K562 (cell line): ENCODE results near the gene MZB1. TPM values are rescaled to one million over a fixed set of nuclear protein-coding genes. Genes with fewer than 3 reads are reported as not detected.

Experiments
- ATAC-seq: fragments of 200-7000 bp; cut with Tn5 transposase; 3 replicates; pipeline ENCODE4 v1.9.1; 2020; ENCODE audit warnings: moderate library complexity
- BruUV-seq: library from RNA; stranded (reverse); fragments of 400-500 nt; replicated peaks from 2 replicates; lab custom pipeline; 2021; lab: Mats Ljungman, UMichigan
- CTCF ChIA-PET: fragments of 300-600 bp; formaldehyde crosslinking; extraction: SDS; loops from one replicate; lab custom pipeline; 2021; ENCODE audit warnings: low intra/inter-chr PET ratio; lab: Yijun Ruan, JAX
- POLR2A ChIA-PET: fragments of 300-600, 350-650 bp; sonication (Branson Sonifier 250); formaldehyde crosslinking; extraction: SDS; loops from one replicate; lab custom pipeline; 2021; ENCODE audit warnings: antibody characterized with exemption, inconsistent platforms; lab: Yijun Ruan, JAX
- DNase-seq, 4 experiments: peaks; one replicate each; pipeline versions ENCODE4 v3.0.0 to v3.0.0-alpha.2; 2011 to 2018; ENCODE audit warnings: low spot score in 3 of 4, mixed read lengths in 3 of 4; ENCODE audit errors: extremely low read depth in 1 of 4
- FAIRE-seq: peaks from 2 replicates; lab custom pipeline; 2011; peaks lifted over from hg19 to GRCh38; lab: Jason Lieb, UNC
- H2AFZ ChIP-seq: 2 replicates; pipeline ENCODE4 v1.6.0; 2011; ENCODE audit warnings: low read depth, low read length, control low read depth, inconsistent platforms
- H3K27ac ChIP-seq: fragments of 200-600 bp; 3 replicates; pipeline ENCODE4 v1.8.0; 2011; ENCODE audit warnings: low read depth, mild to moderate bottlenecking, control low read depth, inconsistent platforms, low read length, moderate library complexity, mixed read lengths; ENCODE audit errors: extremely low read depth
- H3K27me3 ChIP-seq, 2 experiments: fragments of 300-600 bp in 1 of 2; 2 replicates in 1 of 2; 3 replicates in 1 of 2; pipeline versions ENCODE4 v1.6.0 to v1.8.0; 2011; ENCODE audit warnings: inconsistent platforms in 2 of 2, low read length in 2 of 2, mild to moderate bottlenecking in 1 of 2, mixed read lengths in 1 of 2, moderate library complexity in 1 of 2; ENCODE audit not compliant: control insufficient read depth in 2 of 2, insufficient read depth in 2 of 2
- H3K36me3 ChIP-seq: fragments of 300-600 bp; 3 replicates; pipeline ENCODE4 v1.8.0; 2011; ENCODE audit warnings: mild to moderate bottlenecking, low read length, inconsistent platforms; ENCODE audit not compliant: control insufficient read depth, insufficient read depth
- H3K4me1 ChIP-seq, 2 experiments: fragments of 200-600 bp in 1 of 2; replicated peaks in 1 of 2; 2 replicates in 1 of 2; 3 replicates in 1 of 2; pipeline versions ENCODE4 v1.5.1 to v1.8.0; 2011; ENCODE audit warnings: inconsistent platforms in 2 of 2, low read length in 2 of 2, mild to moderate bottlenecking in 1 of 2, mixed read lengths in 1 of 2, moderate library complexity in 1 of 2; ENCODE audit not compliant: control insufficient read depth in 2 of 2, insufficient read depth in 2 of 2
- H3K4me2 ChIP-seq: 2 replicates; pipeline ENCODE4 v1.6.1; 2011; ENCODE audit warnings: low read length, control low read depth, inconsistent platforms, mixed read lengths; ENCODE audit not compliant: insufficient read depth
- H3K4me3 ChIP-seq: fragments of 200-600 bp; sonication (generic), shearing (Covaris generic); 2 replicates; pipeline ENCODE4 v1.5.1; 2016; ENCODE audit warnings: control low read depth, inconsistent platforms
- H3K79me2 ChIP-seq: fragments of 200-600 bp; 3 replicates; pipeline ENCODE4 v1.8.0; 2011; ENCODE audit warnings: low read length, inconsistent platforms; ENCODE audit not compliant: control insufficient read depth, insufficient read depth
- H3K9ac ChIP-seq, 2 experiments: 2 replicates each; pipeline versions ENCODE4 v1.6.0 to v1.6.1; 2011; ENCODE audit warnings: low read depth in 2 of 2, low read length in 2 of 2, control low read depth in 1 of 2, inconsistent platforms in 1 of 2, mild to moderate bottlenecking in 1 of 2, mixed read lengths in 1 of 2; ENCODE audit not compliant: insufficient read depth in 1 of 2
- H3K9me1 ChIP-seq: one replicate; pipeline ENCODE4 v1.6.0; 2011; ENCODE audit warnings: inconsistent platforms, mild to moderate bottlenecking, low read length, moderate library complexity; ENCODE audit not compliant: control insufficient read depth, insufficient read depth
- H3K9me3 ChIP-seq: replicated peaks from 2 replicates; pipeline ENCODE4 v1.5.1; 2011; ENCODE audit warnings: low read depth, low read length, inconsistent platforms; ENCODE audit not compliant: control insufficient read depth, insufficient read depth
- H4K20me1 ChIP-seq: replicated peaks from 2 replicates; pipeline ENCODE4 v1.6.1; 2011; ENCODE audit warnings: low read length, inconsistent platforms, mixed read lengths; ENCODE audit not compliant: control insufficient read depth, insufficient read depth
- CBX5 ChIP-seq: IDR thresholded peaks from 2 replicates; pipeline ENCODE4 v1.6.1; 2014; ENCODE audit warnings: low read depth, borderline replicate concordance
- NCOA4 ChIP-seq: fragments of 450-650 bp; IDR thresholded peaks from 2 replicates; pipeline ENCODE4 v1.6.1; 2018; ENCODE audit warnings: mild to moderate bottlenecking; ENCODE audit not compliant: partially characterized antibody
- NRF1 ChIP-seq, 2 experiments: fragments of 450-650 bp; IDR thresholded peaks in 1 of 2; conservative IDR thresholded peaks in 1 of 2; 2 replicates each; pipeline ENCODE4 v1.6.1; 2014; ENCODE audit warnings: mild to moderate bottlenecking in 2 of 2
- RBM39 ChIP-seq: fragments of 200-400 bp; formaldehyde crosslinking; optimal IDR thresholded peaks from 2 replicates; pipeline ENCODE3; 2018; ENCODE audit warnings: low read depth, low read length
- WGBS: fragments of 100-300 bp; shearing (Covaris generic); methylation state at CpG from one replicate; pipeline ENCODE4 v1.1.6; 2016; ENCODE audit warnings: low coverage, mixed read lengths; ENCODE audit not compliant: insufficient coverage; ENCODE audit errors: missing lambda C conversion rate; 5-methylcytosine and 5-hydroxymethylcytosine counted together
- in situ Hi-C: fragments of 300-500 bp; cut with MboI; formaldehyde crosslinking; loops from 4 replicates; pipeline ENCODE4 v1.15.0; 2018; ENCODE audit warnings: inconsistent platforms, mixed read lengths
- intact Hi-C: fragments of 100-400 bp; cut with micrococcal nuclease; formaldehyde crosslinking; loops from 2 replicates; pipeline ENCODE4 v1.14.2; 2022
- polyA plus RNA-seq, 8 experiments: library from polyadenylated mRNA; depleted of rRNA in 4 of 8; stranded (reverse) in 5 of 8; unstranded in 3 of 8; fragments of >200 nt; fragmentation: Nextera tagmentation in 2 of 8; fragmentation: Illumina TruSeq in 1 of 8; extraction: Ambion mirVana in 2 of 8; extraction: Trizol in 1 of 8; gene quantifications; 2 replicates each; pipeline versions ENCODE4 v1.2.1 to v1.2.3, GENCODE V29; 2011 to 2014; ENCODE audit warnings: inconsistent platforms in 1 of 8, missing spikeins in 1 of 8
- total RNA-seq, 7 experiments: library from RNA; depleted of rRNA in 6 of 7; stranded (reverse); fragments of >200 nt in 6 of 7; fragmentation: Illumina TruSeq in 2 of 7; extraction: Trizol in 2 of 7; gene quantifications; 2 replicates each; pipeline versions ENCODE4 v1.2.1 to v1.2.3, GENCODE V29; 2011 to 2021; ENCODE audit warnings: low replicate concordance in 1 of 7
- TF ChIP-seq, protein P1 (sequence below), 2 experiments: IDR thresholded peaks; 2 replicates each; pipeline ENCODE4 v1.6.1; 2012; ENCODE audit warnings: improper control_type of control experiment in 2 of 2, low read depth in 2 of 2, low read length in 2 of 2, borderline replicate concordance in 1 of 2
- TF ChIP-seq, protein P2 (sequence below), 2 experiments: fragments of 450-650 bp; IDR thresholded peaks; 2 replicates each; pipeline ENCODE4 v1.6.1; 2016
- TF ChIP-seq, protein P3 (sequence below): fragments of 250-450 bp; sonication (Bioruptor Pico); IDR thresholded peaks from 2 replicates; pipeline ENCODE4 v1.4.0; 2020; ENCODE audit warnings: mild to moderate bottlenecking, moderate library complexity, borderline replicate concordance

Gene MZB1
- total and polyA plus RNA-seq, 9 of the 15 experiments (the other 6 are each of a cell fraction or from before 2014, with no cell fraction given), result 0.13 to 0.31 TPM; not detected in 7

DNA sequence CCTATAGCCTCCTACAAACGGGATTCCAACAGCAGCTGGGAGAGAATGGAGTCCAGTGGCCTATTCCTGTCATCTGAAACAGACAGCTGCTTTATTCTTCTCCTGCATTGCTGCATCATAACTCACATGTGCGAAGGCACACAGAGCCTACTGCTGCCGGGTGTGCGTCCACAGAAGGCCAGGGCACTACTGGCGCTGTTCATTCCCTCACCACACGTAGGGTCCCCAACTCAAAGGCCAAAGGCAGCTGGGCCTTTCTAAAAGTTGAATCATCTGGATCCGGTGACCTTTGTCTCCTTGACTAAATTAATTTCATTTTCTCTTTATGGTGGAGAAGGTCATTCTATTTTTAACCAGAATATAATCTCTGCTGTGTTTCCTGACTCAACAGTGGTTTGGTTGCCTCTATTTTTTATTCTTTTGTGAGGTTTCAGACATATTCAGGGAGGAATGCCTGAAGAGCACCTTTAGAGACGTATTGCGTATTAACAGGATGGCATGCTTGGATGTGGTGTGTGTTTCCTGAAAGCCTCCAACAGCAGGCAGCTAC is 24.9 kb upstream of the MZB1 start:
- CTCF ChIA-PET, result no interaction called here
- Histone ChIP-seq H3K4me1 (peaks cover 4 to 13% of the 10 kb centered on the region in 2 experiments), H3K27ac (no peak overlapping the region), H3K9me3 (no peaks in the 10 kb centered on the region), H3K79me2 (no peaks in the 10 kb centered on the region), H3K4me3 (no peak overlapping the region), H3K4me2 (no peak overlapping the region), H3K27me3 (no peaks in the 10 kb centered on the region), H2AFZ (no peak overlapping the region), H3K9ac (no peak overlapping the region), H4K20me1 (no peaks in the 10 kb centered on the region), H3K9me1 (no peaks in the 10 kb centered on the region), H3K36me3 (no peaks in the 10 kb centered on the region)
- DNase-seq (no peak), FAIRE-seq (no peak), ATAC-seq (no peak)
- BruUV-seq, result no TSS peak
- in situ Hi-C loops, result loop anchor here (10.0 kb wide), 1 partner anchor 350 kb away; no protein-coding TSS in a partner anchor
- POLR2A ChIA-PET, result interaction anchor here (0.6 to 1.4 kb wide), 4 partner anchors 9 to 239 kb away, joined by 3 to 5 read pairs (median 4); partner anchors contain the start of gene SPATA24
- 77% methylated on average over 9 of the region's 9 CpGs for WGBS
- intact Hi-C loops, result loop anchor here (5.0 kb wide), 1 partner anchor 127 kb away; no protein-coding TSS in a partner anchor
- TF ChIP-seq NRF1 (conservative IDR thresholded peaks at IDR 0.05 in 1 of 2, IDR thresholded peaks at IDR 0.05 in 1 of 2) (0 out of 4 replicates have a peak, but pooled peaks of 1 of the 2 experiments have one; percentile 13), CBX5 (no peak), NCOA4 (no peak), RBM39 (no peak)

DNA sequence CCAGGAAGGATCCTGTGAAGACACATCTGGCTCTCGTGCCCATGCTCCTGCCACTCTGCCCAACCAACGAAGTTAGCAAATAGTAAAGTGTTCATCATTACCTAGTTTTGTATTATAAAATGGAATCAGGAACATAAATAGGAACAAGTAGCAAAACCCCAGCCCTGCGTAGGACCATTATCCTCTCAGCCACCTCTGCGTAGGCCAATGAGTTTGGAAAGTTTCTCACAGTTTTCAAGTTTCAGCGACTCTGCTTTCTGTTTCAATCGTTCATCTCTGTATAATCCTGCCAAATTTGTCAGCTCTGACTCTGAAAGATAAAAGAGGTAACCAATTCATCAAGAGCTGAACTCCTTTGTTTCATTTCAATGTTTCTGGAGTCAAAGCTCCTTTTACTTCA is 24.2 kb upstream of the MZB1 start:
- in situ Hi-C loops, result loop anchor here (10.0 kb wide), 1 partner anchor 351 kb away; no protein-coding TSS in a partner anchor
- no peak overlapping the region for H3K27ac ChIP-seq
- TF ChIP-seq, protein P1, sequence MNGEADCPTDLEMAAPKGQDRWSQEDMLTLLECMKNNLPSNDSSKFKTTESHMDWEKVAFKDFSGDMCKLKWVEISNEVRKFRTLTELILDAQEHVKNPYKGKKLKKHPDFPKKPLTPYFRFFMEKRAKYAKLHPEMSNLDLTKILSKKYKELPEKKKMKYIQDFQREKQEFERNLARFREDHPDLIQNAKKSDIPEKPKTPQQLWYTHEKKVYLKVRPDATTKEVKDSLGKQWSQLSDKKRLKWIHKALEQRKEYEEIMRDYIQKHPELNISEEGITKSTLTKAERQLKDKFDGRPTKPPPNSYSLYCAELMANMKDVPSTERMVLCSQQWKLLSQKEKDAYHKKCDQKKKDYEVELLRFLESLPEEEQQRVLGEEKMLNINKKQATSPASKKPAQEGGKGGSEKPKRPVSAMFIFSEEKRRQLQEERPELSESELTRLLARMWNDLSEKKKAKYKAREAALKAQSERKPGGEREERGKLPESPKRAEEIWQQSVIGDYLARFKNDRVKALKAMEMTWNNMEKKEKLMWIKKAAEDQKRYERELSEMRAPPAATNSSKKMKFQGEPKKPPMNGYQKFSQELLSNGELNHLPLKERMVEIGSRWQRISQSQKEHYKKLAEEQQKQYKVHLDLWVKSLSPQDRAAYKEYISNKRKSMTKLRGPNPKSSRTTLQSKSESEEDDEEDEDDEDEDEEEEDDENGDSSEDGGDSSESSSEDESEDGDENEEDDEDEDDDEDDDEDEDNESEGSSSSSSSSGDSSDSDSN (IDR thresholded peaks at IDR 0.05; ENCODE audit: borderline replicate concordance in 1 of 2, low read depth in 2 of 2, low read length in 2 of 2), result no peak
- TF ChIP-seq, protein P2, sequence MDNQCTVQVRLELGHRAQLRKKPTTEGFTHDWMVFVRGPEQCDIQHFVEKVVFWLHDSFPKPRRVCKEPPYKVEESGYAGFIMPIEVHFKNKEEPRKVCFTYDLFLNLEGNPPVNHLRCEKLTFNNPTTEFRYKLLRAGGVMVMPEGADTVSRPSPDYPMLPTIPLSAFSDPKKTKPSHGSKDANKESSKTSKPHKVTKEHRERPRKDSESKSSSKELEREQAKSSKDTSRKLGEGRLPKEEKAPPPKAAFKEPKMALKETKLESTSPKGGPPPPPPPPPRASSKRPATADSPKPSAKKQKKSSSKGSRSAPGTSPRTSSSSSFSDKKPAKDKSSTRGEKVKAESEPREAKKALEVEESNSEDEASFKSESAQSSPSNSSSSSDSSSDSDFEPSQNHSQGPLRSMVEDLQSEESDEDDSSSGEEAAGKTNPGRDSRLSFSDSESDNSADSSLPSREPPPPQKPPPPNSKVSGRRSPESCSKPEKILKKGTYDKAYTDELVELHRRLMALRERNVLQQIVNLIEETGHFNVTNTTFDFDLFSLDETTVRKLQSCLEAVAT (IDR thresholded peaks at IDR 0.05), result no peak
- TF ChIP-seq, protein P3, sequence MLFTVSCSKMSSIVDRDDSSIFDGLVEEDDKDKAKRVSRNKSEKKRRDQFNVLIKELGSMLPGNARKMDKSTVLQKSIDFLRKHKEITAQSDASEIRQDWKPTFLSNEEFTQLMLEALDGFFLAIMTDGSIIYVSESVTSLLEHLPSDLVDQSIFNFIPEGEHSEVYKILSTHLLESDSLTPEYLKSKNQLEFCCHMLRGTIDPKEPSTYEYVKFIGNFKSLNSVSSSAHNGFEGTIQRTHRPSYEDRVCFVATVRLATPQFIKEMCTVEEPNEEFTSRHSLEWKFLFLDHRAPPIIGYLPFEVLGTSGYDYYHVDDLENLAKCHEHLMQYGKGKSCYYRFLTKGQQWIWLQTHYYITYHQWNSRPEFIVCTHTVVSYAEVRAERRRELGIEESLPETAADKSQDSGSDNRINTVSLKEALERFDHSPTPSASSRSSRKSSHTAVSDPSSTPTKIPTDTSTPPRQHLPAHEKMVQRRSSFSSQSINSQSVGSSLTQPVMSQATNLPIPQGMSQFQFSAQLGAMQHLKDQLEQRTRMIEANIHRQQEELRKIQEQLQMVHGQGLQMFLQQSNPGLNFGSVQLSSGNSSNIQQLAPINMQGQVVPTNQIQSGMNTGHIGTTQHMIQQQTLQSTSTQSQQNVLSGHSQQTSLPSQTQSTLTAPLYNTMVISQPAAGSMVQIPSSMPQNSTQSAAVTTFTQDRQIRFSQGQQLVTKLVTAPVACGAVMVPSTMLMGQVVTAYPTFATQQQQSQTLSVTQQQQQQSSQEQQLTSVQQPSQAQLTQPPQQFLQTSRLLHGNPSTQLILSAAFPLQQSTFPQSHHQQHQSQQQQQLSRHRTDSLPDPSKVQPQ, result no peak

More for the DNA sequence above, 24.2 kb upstream of the MZB1 start:
- H3K4me3 ChIP-seq, result no peak overlapping the region
- intact Hi-C loops, result no loop called here
- H3K9me3 ChIP-seq, result no peaks in the 10 kb centered on the region
- H3K36me3 ChIP-seq, result no peaks in the 10 kb centered on the region
- no peak overlapping the region for H3K9ac ChIP-seq
- H4K20me1 ChIP-seq, result no peaks in the 10 kb centered on the region
- no peak overlapping the region for H2AFZ ChIP-seq
- ChIA-PET POLR2A (interaction anchor here (0.6 kb wide), 1 partner anchor 10 kb away, joined by 3 read pairs; the partner anchor contains the start of gene SPATA24), CTCF (no interaction called here)
- FAIRE-seq (no peak), ATAC-seq (no peak), DNase-seq (no peak)
- no peaks in the 10 kb centered on the region for H3K79me2 ChIP-seq
- H3K9me1 ChIP-seq, result no peaks in the 10 kb centered on the region
- no peak overlapping the region for H3K4me2 ChIP-seq
- BruUV-seq, result no TSS peak
- no peaks in the 10 kb centered on the region for H3K27me3 ChIP-seq
- H3K4me1 ChIP-seq, result peaks cover 4 to 13% of the 10 kb centered on the region in 2 experiments
- 27% methylated on average over 6 of the region's 6 CpGs for WGBS
